Caco-2 (cell line): Measurements from ENCODE around the gene SPEG. TPM values are rescaled to one million over a fixed set of nuclear protein-coding genes. Genes with fewer than 3 reads are reported as not detected.

ENCODE experiments used
- BruUV-seq: library from RNA; stranded (reverse); fragments of 400-500 nt; replicated peaks from 2 replicates; lab custom pipeline; 2021; lab: Mats Ljungman, UMichigan
- CTCF ChIA-PET: fragments of 300-600 bp; sonication (Branson Sonifier 250); formaldehyde crosslinking; loops from one replicate; lab custom pipeline; 2022; ENCODE audit warnings: antibody characterized with exemption; lab: Charles Lee
- POLR2A ChIA-PET: fragments of 300-600 bp; sonication (Branson Sonifier 250); formaldehyde crosslinking; loops from one replicate; lab custom pipeline; 2022; ENCODE audit warnings: antibody characterized with exemption; lab: Charles Lee
- DNase-seq, 2 experiments: peaks; one replicate each; pipeline versions ENCODE4 v3.0.0 to v3.0.0-alpha.2; 2020 to 2022
- H3K27me3 ChIP-seq: replicated peaks from 2 replicates; pipeline ENCODE4 v1.6.0; 2011; ENCODE audit warnings: low read length; ENCODE audit not compliant: control insufficient read depth, insufficient read depth
- H3K36me3 ChIP-seq: 2 replicates; pipeline ENCODE4 v1.5.1; 2011; ENCODE audit warnings: low read length; ENCODE audit not compliant: control insufficient read depth, insufficient read depth
- H3K4me1 ChIP-seq: fragments of 250-450 bp; sonication (Bioruptor Pico); 2 replicates; pipeline ENCODE4 v1.5.1; 2020; ENCODE audit warnings: mild to moderate bottlenecking
- H3K4me3 ChIP-seq: 2 replicates; pipeline ENCODE4 v1.5.1; 2011; ENCODE audit warnings: low read depth, mild to moderate bottlenecking, control low read depth, low read length
- H3K9me3 ChIP-seq: fragments of 250-450 bp; sonication (Bioruptor Pico); 2 replicates; pipeline ENCODE4 v1.5.1; 2020; ENCODE audit warnings: mild to moderate bottlenecking, moderate library complexity
- H3K27ac Mint-ChIP-seq: one replicate; pipeline ENCODE4 v1.8.0; 2022; ENCODE audit warnings: mixed read lengths; ENCODE audit not compliant: unreplicated experiment
- H3K27me3 Mint-ChIP-seq: one replicate; pipeline ENCODE4 v1.8.0; 2022; ENCODE audit warnings: mixed read lengths; ENCODE audit not compliant: insufficient read depth, unreplicated experiment
- H3K36me3 Mint-ChIP-seq: one replicate; pipeline ENCODE4 v1.8.0; 2022; ENCODE audit warnings: mild to moderate bottlenecking, mixed read lengths; ENCODE audit not compliant: insufficient read depth, unreplicated experiment
- H3K4me1 Mint-ChIP-seq: one replicate; pipeline ENCODE4 v1.8.0; 2022; ENCODE audit warnings: low read depth, mixed read lengths; ENCODE audit not compliant: unreplicated experiment
- H3K4me3 Mint-ChIP-seq: one replicate; pipeline ENCODE4 v1.8.0; 2022; ENCODE audit warnings: mild to moderate bottlenecking, moderate library complexity, mixed read lengths; ENCODE audit not compliant: unreplicated experiment
- H3K9me3 Mint-ChIP-seq: one replicate; pipeline ENCODE4 v1.8.0; 2022; ENCODE audit warnings: mixed read lengths; ENCODE audit not compliant: unreplicated experiment
- CTCF ChIP-seq, 2 experiments: fragments of 200-600 bp in 1 of 2; IDR thresholded peaks; 1 replicate in 1 of 2; 2 replicates in 1 of 2; pipeline versions ENCODE4 v1.5.1 to v1.8.0; 2011 to 2022; ENCODE audit warnings: antibody characterized with exemption in 1 of 2, control low read depth in 1 of 2, inconsistent platforms in 1 of 2, low read depth in 1 of 2, low read length in 1 of 2, mild to moderate bottlenecking in 1 of 2, moderate library complexity in 1 of 2; ENCODE audit not compliant: insufficient read depth in 1 of 2, severe bottlenecking in 1 of 2, unreplicated experiment in 1 of 2
- intact Hi-C: fragments of 100-400 bp; cut with micrococcal nuclease; formaldehyde crosslinking; loops from one replicate; pipeline ENCODE4 v1.10.0; 2022; ENCODE audit not compliant: unreplicated experiment
- total RNA-seq: library from RNA; stranded (reverse); gene quantifications from 2 replicates; pipeline ENCODE4 v1.2.3, GENCODE V29; 2022

The SPEG gene
- total RNA-seq, 1 experiment from 2014 or later: 18.6 TPM

DNA sequence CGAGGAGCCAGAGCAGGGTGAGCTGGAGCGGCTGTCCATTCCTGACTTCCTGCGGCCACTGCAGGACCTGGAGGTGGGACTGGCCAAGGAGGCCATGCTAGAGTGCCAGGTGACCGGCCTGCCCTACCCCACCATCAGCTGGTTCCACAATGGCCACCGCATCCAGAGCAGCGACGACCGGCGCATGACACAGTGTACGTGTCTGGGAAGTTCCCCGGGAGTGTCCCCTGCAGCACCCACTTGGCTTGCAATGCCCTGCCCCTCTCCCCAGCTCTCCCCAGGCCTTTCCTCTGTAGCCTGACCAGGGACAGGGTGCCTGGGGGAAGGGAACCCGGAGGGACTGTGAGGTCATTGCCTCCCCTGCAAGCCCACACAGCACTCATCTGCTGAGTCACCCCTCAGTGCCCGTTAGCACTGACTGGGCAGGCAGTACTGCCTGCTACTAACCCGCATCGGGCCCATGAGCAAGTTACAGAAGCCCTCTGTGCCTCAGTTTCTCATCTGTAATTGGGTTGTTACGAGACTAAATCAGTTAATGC, 34.6 kb downstream of the SPEG start:
- no TSS peak for BruUV-seq
- ChIA-PET POLR2A (no interaction called here), CTCF (no interaction called here)
- no peak overlapping the region for H3K4me3 ChIP-seq
- no peaks in the 10 kb centered on the region for H3K4me1 Mint-ChIP-seq
- H3K36me3 Mint-ChIP-seq: peaks cover 7% of the 10 kb centered on the region
- no peak overlapping the region for H3K4me3 Mint-ChIP-seq
- DNase-seq: no peak
- no peaks in the 10 kb centered on the region for H3K4me1 ChIP-seq
- H3K27me3 Mint-ChIP-seq: no peaks in the 10 kb centered on the region
- H3K9me3 ChIP-seq: no peaks in the 10 kb centered on the region
- intact Hi-C loops: no loop called here
- no peak overlapping the region for H3K27ac Mint-ChIP-seq
- H3K27me3 ChIP-seq: no peaks in the 10 kb centered on the region
- no peak for TF ChIP-seq CTCF (IDR thresholded peaks at IDR 0.05; ENCODE audit: insufficient read depth in 1 of 2, low read depth in 1 of 2, low read length in 1 of 2, severe bottlenecking in 1 of 2, unreplicated experiment in 1 of 2)
- H3K36me3 ChIP-seq: no peaks in the 10 kb centered on the region
- H3K9me3 Mint-ChIP-seq: no peaks in the 10 kb centered on the region

DNA sequence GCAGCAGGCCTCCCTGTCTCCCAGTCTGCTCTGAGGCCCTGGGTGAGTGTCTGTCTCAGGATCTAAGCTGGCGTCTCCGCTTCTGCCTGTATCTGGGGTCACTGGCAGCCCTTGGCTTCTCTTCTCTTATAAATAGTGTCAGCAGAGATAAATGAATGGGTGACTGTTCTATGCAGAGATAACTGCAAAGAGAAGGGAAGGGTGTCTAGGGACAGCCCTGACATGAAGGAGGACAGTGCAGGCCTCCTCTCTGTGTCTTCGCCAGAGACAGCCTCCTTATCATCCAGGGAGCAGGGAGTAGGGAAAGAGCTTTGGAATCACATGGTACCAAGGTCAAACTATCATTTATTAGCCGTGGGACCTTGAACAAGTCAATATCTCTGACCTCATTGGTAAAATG, 35.8 kb downstream of the SPEG start:
- Histone ChIP-seq H3K4me1 (no peaks in the 10 kb centered on the region), H3K36me3 (no peaks in the 10 kb centered on the region), H3K4me3 (no peak overlapping the region), H3K27me3 (no peaks in the 10 kb centered on the region), H3K9me3 (no peaks in the 10 kb centered on the region)
- intact Hi-C loops: no loop called here
- Mint-ChIP-seq H3K4me1 (no peaks in the 10 kb centered on the region), H3K36me3 (peaks cover 2% of the 10 kb centered on the region), H3K4me3 (no peak overlapping the region), H3K27ac (no peak overlapping the region), H3K27me3 (no peaks in the 10 kb centered on the region), H3K9me3 (no peaks in the 10 kb centered on the region)
- no TSS peak for BruUV-seq
- ChIA-PET CTCF (interaction anchor here (0.6 to 1.3 kb wide), 3 partner anchors 12 to 59 kb away, joined by 3 to 5 read pairs (median 3); no protein-coding TSS in a partner anchor), POLR2A (no interaction called here)
- TF ChIP-seq CTCF (IDR thresholded peaks at IDR 0.05; ENCODE audit: insufficient read depth in 1 of 2, low read depth in 1 of 2, low read length in 1 of 2, severe bottlenecking in 1 of 2, unreplicated experiment in 1 of 2): no peak
- no peak for DNase-seq

- no TSS peak for BruUV-seq
- H3K36me3 Mint-ChIP-seq: no peaks in the 10 kb centered on the region
- no peaks in the 10 kb centered on the region for H3K27me3 ChIP-seq
- no peaks in the 10 kb centered on the region for H3K4me1 Mint-ChIP-seq
- DNase-seq: no peak
- POLR2A ChIA-PET: no interaction called here
- TF ChIP-seq CTCF (IDR thresholded peaks at IDR 0.05; ENCODE audit: insufficient read depth in 1 of 2, low read depth in 1 of 2, low read length in 1 of 2, severe bottlenecking in 1 of 2, unreplicated experiment in 1 of 2): no peak
- H3K36me3 ChIP-seq: no peaks in the 10 kb centered on the region
- H3K4me3 ChIP-seq: no peak overlapping the region
- H3K4me3 Mint-ChIP-seq: no peak overlapping the region
- no peak overlapping the region for H3K27ac Mint-ChIP-seq
- H3K9me3 ChIP-seq: no peaks in the 10 kb centered on the region
- no peaks in the 10 kb centered on the region for H3K27me3 Mint-ChIP-seq
- no peaks in the 10 kb centered on the region for H3K4me1 ChIP-seq
- CTCF ChIA-PET: interaction anchor here (1.0 to 1.3 kb wide), 2 partner anchors 38 to 58 kb away, joined by 3 to 5 read pairs; no protein-coding TSS in a partner anchor
- no peaks in the 10 kb centered on the region for H3K9me3 Mint-ChIP-seq
- intact Hi-C loops: no loop called here
Observed at GRCh38 chr2:219471476-219472371, 37.1 kb downstream of the SPEG start.
